ENCODE data around the gene GALNT15. TPM values are rescaled to one million over a fixed set of nuclear protein-coding genes. Genes with fewer than 3 reads are reported as not detected.

GALNT15 gene
- total RNA-seq, 1 donor from 2014 or later: not detected

- Histone ChIP-seq H3K4me1 (peaks cover 17% of the 10 kb centered on the region), H3K4me2 (no peak overlapping the region), H3K4me3 (no peak overlapping the region), H3K9ac (no peak overlapping the region), H3K79me2 (ENCODE audit: low read depth) (no peaks in the 10 kb centered on the region), H3K36me3 (no peaks in the 10 kb centered on the region), H3K9me3 (ENCODE audit: low read depth) (no peaks in the 10 kb centered on the region), H3K27ac (no peak overlapping the region), H3F3A (ENCODE audit: low read depth) (peaks cover 16% of the 10 kb centered on the region), H3K27me3 (no peaks in the 10 kb centered on the region), H2AFZ (replicated peaks) (no peak overlapping the region), H4K20me1 (ENCODE audit: low read depth) (no peaks in the 10 kb centered on the region)
- Mint-ChIP-seq H3K9me3 (no peaks in the 10 kb centered on the region), H3K27ac (no peak overlapping the region), H3K27me3 (ENCODE audit: insufficient read depth, low read depth) (no peaks in the 10 kb centered on the region), H3K4me1 (peaks cover 3% of the 10 kb centered on the region), H3K36me3 (no peaks in the 10 kb centered on the region), H3K4me3 (no peak overlapping the region)
- TF ChIP-seq CTCF (IDR thresholded peaks at IDR 0.05) (no peak), EZH2 (IDR thresholded peaks at IDR 0.05) (no peak), EZH2phosphoT487 (IDR thresholded peaks at IDR 0.05) (no peak)
- no peak for DNase-seq (ENCODE audit: low spot score)
These were observed 77.9 kb downstream of the GALNT15 start for GRCh38 chr3:16252243-16252978.

GRCh38 chr3:16252988-16253387 is 78.5 kb downstream of the GALNT15 start:
- Histone ChIP-seq H3K9me3 (ENCODE audit: low read depth) (no peaks in the 10 kb centered on the region), H4K20me1 (ENCODE audit: low read depth) (no peaks in the 10 kb centered on the region), H3K4me3 (no peak overlapping the region), H3K36me3 (no peaks in the 10 kb centered on the region), H3K4me1 (peaks cover 17% of the 10 kb centered on the region), H3K79me2 (ENCODE audit: low read depth) (no peaks in the 10 kb centered on the region), H3F3A (ENCODE audit: low read depth) (peaks cover 16% of the 10 kb centered on the region), H2AFZ (replicated peaks) (no peak overlapping the region), H3K4me2 (no peak overlapping the region), H3K9ac (no peak overlapping the region), H3K27me3 (no peaks in the 10 kb centered on the region), H3K27ac (no peak overlapping the region)
- Mint-ChIP-seq H3K36me3 (no peaks in the 10 kb centered on the region), H3K9me3 (no peaks in the 10 kb centered on the region), H3K4me1 (no peaks in the 10 kb centered on the region), H3K4me3 (no peak overlapping the region), H3K27ac (no peak overlapping the region), H3K27me3 (ENCODE audit: insufficient read depth, low read depth) (no peaks in the 10 kb centered on the region)
- no peak for DNase-seq (ENCODE audit: low spot score)
- no peak for TF ChIP-seq EZH2 (IDR thresholded peaks at IDR 0.05)
- TF ChIP-seq EZH2phosphoT487 (IDR thresholded peaks at IDR 0.05): no peak
- TF ChIP-seq CTCF (IDR thresholded peaks at IDR 0.05): no peak

GRCh38 chr3:16253601-16254000 is 79.1 kb downstream of the GALNT15 start:
- H3K27me3 ChIP-seq: no peaks in the 10 kb centered on the region
- peaks cover 16% of the 10 kb centered on the region for H3F3A ChIP-seq (ENCODE audit: low read depth)
- Mint-ChIP-seq H3K27me3 (ENCODE audit: insufficient read depth, low read depth) (no peaks in the 10 kb centered on the region), H3K27ac (no peak overlapping the region), H3K4me1 (no peaks in the 10 kb centered on the region), H3K9me3 (no peaks in the 10 kb centered on the region), H3K4me3 (no peak overlapping the region), H3K36me3 (no peaks in the 10 kb centered on the region)
- no peak overlapping the region for H3K9ac ChIP-seq
- DNase-seq (ENCODE audit: low spot score): no peak
- H3K4me3 ChIP-seq: no peak overlapping the region
- no peak overlapping the region for H2AFZ ChIP-seq (replicated peaks)
- no peak overlapping the region for H3K4me2 ChIP-seq
- H3K36me3 ChIP-seq: no peaks in the 10 kb centered on the region
- no peaks in the 10 kb centered on the region for H4K20me1 ChIP-seq (ENCODE audit: low read depth)
- TF ChIP-seq EZH2 (IDR thresholded peaks at IDR 0.05) (no peak), EZH2phosphoT487 (IDR thresholded peaks at IDR 0.05) (no peak), CTCF (IDR thresholded peaks at IDR 0.05) (no peak)
- H3K79me2 ChIP-seq (ENCODE audit: low read depth): no peaks in the 10 kb centered on the region
- no peaks in the 10 kb centered on the region for H3K9me3 ChIP-seq (ENCODE audit: low read depth)
- no peak overlapping the region for H3K27ac ChIP-seq
- H3K4me1 ChIP-seq: peaks cover 17% of the 10 kb centered on the region
